Right atrium auricular region (tissue), 2 donors: ENCODE measurements around the gene ADAMTS2. TPM values are rescaled to one million over a fixed set of nuclear protein-coding genes. Genes with fewer than 3 reads are reported as not detected.
A peak's percentile ranks its signal among the peaks of the same experiment; 100 is the strongest.

Experiments
- DNase-seq: peaks from one replicate; pipeline ENCODE4 v3.0.0-alpha.2; 2019; ENCODE audit warnings: low spot score
- H3K27ac ChIP-seq, 2 donors: fragments of 200-600 bp; sonication (generic); 1 replicate in 1 of 2; 2 replicates in 1 of 2; pipeline ENCODE4 v1.5.1; 2016 to 2019
- H3K27me3 ChIP-seq, 2 donors: fragments of 200-600 bp; sonication (generic); one replicate each; pipeline versions ENCODE4 v1.5.1 to v1.6.0; 2017 to 2019
- H3K36me3 ChIP-seq: fragments of 200-600 bp; sonication (generic); one replicate; pipeline ENCODE4 v1.5.1; 2016
- H3K4me1 ChIP-seq, 2 donors: fragments of 200-600 bp; sonication (generic); one replicate each; pipeline versions ENCODE4 v1.5.1 to v1.6.0; 2017 to 2019
- H3K4me3 ChIP-seq, 2 donors: fragments of 200-600 bp; sonication (generic); 1 replicate in 1 of 2; 2 replicates in 1 of 2; pipeline ENCODE4 v1.5.1; 2017 to 2019; ENCODE audit warnings: mild to moderate bottlenecking in 1 of 2, moderate library complexity in 1 of 2
- H3K9me3 ChIP-seq, 2 donors: fragments of 200-600 bp; sonication (generic); one replicate each; pipeline ENCODE4 v1.5.1; 2019
- CTCF ChIP-seq, 2 donors: fragments of 200-600 bp; sonication (generic); IDR thresholded peaks; one replicate each; pipeline ENCODE4 v1.5.1; 2019; ENCODE audit warnings: antibody characterized with exemption in 2 of 2
- total RNA-seq, 2 donors: library from RNA; depleted of rRNA; stranded (reverse); fragments of >200 nt; gene quantifications; one replicate each; pipeline ENCODE4 v1.1.0, GENCODE V29; 2016

ADAMTS2 gene
- total RNA-seq, 2 donors from 2014 or later: 13.6 to 13.7 TPM

GRCh38 chr5:179348011-179348530 is 2.8 kb upstream of the ADAMTS2 start:
- no peak for DNase-seq
- no peak for TF ChIP-seq CTCF (IDR thresholded peaks at IDR 0.05)
- Histone ChIP-seq H3K4me1 (peaks cover 0 to 18% of the 10 kb centered on the region in 2 donors), H3K27ac (no peak overlapping the region), H3K9me3 (no peaks in the 10 kb centered on the region), H3K27me3 (peaks cover 0 to 6% of the 10 kb centered on the region in 2 donors), H3K36me3 (no peaks in the 10 kb centered on the region), H3K4me3 (no peak overlapping the region)

DNA sequence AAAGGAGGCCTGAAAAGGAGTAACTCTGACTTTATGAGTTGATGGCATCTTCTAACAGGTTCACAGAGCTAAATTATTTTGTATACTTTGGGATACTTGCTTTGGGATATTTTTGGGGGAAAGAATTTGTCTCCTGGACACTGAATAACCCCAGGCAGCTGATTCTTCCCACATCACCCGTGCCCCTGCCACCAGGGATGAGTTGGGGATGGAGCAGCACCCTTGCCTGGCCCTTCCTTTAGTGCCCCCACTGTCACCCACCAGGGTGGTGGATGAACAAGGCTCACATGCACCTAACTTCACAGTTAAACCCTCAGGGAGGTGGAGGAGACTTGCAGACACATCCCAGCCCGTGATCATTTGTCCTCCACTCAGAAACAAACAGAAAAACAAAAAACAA is 2.3 kb upstream of the ADAMTS2 start:
- Histone ChIP-seq H3K36me3 (no peaks in the 10 kb centered on the region), H3K27me3 (peaks cover 0 to 6% of the 10 kb centered on the region in 2 donors), H3K27ac (no peak overlapping the region), H3K9me3 (no peaks in the 10 kb centered on the region), H3K4me1 (peaks cover 0 to 22% of the 10 kb centered on the region in 2 donors), H3K4me3 (no peak overlapping the region)
- DNase-seq: no peak
- no peak for TF ChIP-seq CTCF (IDR thresholded peaks at IDR 0.05)

- H3K36me3 ChIP-seq: no peaks in the 10 kb centered on the region
- peaks cover 0 to 27% of the 10 kb centered on the region in 2 donors for H3K4me1 ChIP-seq
- H3K27ac ChIP-seq: no peak overlapping the region
- no peak for TF ChIP-seq CTCF (IDR thresholded peaks at IDR 0.05)
- no peak overlapping the region for H3K4me3 ChIP-seq
- H3K9me3 ChIP-seq: no peaks in the 10 kb centered on the region
- H3K27me3 ChIP-seq: peaks cover 0 to 6% of the 10 kb centered on the region in 2 donors
- DNase-seq: no peak
These were observed 1.6 kb upstream of the ADAMTS2 start for GRCh38 chr5:179346875-179347274.

DNA sequence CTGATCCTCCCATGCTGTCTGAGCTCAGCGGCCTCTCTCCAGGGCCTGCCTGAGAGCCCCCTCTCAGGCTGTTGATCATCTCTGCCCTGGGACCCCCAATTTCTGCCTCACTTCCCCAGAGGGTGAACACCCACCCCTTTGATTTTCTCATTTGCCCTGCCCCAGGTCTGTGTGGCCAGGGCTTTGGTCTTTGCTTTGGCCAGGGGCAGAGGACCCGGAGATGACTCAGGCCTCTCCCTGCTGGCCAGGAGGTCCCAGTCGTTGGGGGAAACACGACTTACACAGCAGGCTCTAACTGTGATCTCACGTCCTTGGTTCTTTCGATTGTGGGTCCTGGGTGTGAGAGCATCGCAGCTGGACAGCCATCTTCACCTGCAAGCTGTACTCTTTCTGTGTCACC is 1.1 kb upstream of the ADAMTS2 start:
- Histone ChIP-seq H3K9me3 (no peaks in the 10 kb centered on the region), H3K36me3 (no peaks in the 10 kb centered on the region), H3K4me3 (no peak overlapping the region), H3K27ac (peak overlapping the region in 1 of 2 donors; percentile 55), H3K4me1 (peaks cover 0 to 27% of the 10 kb centered on the region in 2 donors), H3K27me3 (peaks cover 0 to 6% of the 10 kb centered on the region in 2 donors)
- no peak for TF ChIP-seq CTCF (IDR thresholded peaks at IDR 0.05)
- DNase-seq: no peak

DNA sequence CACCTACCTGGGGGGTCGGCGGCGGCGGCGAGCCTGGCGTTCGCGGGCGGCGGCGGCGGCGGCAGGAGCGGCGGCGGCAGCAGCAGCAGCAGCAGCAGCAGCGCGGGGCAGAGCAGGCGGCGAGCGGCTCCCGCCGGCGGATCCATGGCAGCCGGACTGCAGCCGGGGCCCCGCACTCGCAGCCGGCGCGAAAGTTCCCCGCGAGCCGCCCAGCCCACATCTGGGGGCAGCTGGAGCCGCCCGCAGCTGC is 153 bp downstream of the ADAMTS2 start:
- Histone ChIP-seq H3K27me3 (peaks cover 0 to 6% of the 10 kb centered on the region in 2 donors), H3K4me3 (peak overlapping the region; percentile 58 to 67), H3K27ac (peak overlapping the region; percentile 53 to 71), H3K36me3 (no peaks in the 10 kb centered on the region), H3K9me3 (no peaks in the 10 kb centered on the region), H3K4me1 (peaks cover 0 to 27% of the 10 kb centered on the region in 2 donors)
- no peak for TF ChIP-seq CTCF (IDR thresholded peaks at IDR 0.05)
- no peak for DNase-seq
